Testis (tissue), 2 donors: Measurements from ENCODE around the gene EFR3B.

Source experiments
- CTCF ChIP-seq, 3 experiments: fragments of 450-650 bp in 2 of 3; fragments of 200-600 bp in 1 of 3; sonication (generic) in 1 of 3; IDR thresholded peaks; one replicate each; pipeline ENCODE4 v1.5.1; 2016 to 2019; ENCODE audit warnings: antibody characterized with exemption in 3 of 3, mild to moderate bottlenecking in 2 of 3, moderate library complexity in 1 of 3
- POLR2A ChIP-seq: fragments of 450-650 bp; IDR thresholded peaks from one replicate; pipeline ENCODE4 v1.6.1; 2017; ENCODE audit warnings: antibody characterized with exemption, mild to moderate bottlenecking, moderate library complexity

GRCh38 chr2:25085761-25086560 lies 44.1 kb downstream of the EFR3B start:
- TF ChIP-seq POLR2A (no peak), CTCF (IDR thresholded peaks at IDR 0.05) (no peak)
